HUES48 (cell line): ENCODE results near the gene DDIT3.

Experiments used
- H3K27ac ChIP-seq: one replicate; pipeline ENCODE4 v1.7.0; 2013; ENCODE audit warnings: low read depth, low read length, inconsistent platforms
- H3K27me3 ChIP-seq: 2 replicates; pipeline ENCODE4 v1.6.1; 2013; ENCODE audit warnings: mild to moderate bottlenecking, low read length; ENCODE audit not compliant: control insufficient read depth, insufficient read depth
- H3K36me3 ChIP-seq: 2 replicates; pipeline ENCODE4 v1.6.1; 2013; ENCODE audit warnings: low read length; ENCODE audit not compliant: control insufficient read depth, insufficient read depth
- H3K4me1 ChIP-seq: 2 replicates; pipeline ENCODE4 v1.6.1; 2013; ENCODE audit warnings: mild to moderate bottlenecking, low read length; ENCODE audit not compliant: control insufficient read depth, insufficient read depth
- H3K4me3 ChIP-seq: 2 replicates; pipeline ENCODE4 v1.5.1; 2013; ENCODE audit warnings: mild to moderate bottlenecking, low read depth, low read length
- H3K9ac ChIP-seq: 2 replicates; pipeline ENCODE4 v1.6.1; 2013; ENCODE audit warnings: mild to moderate bottlenecking, low read depth, low read length, moderate library complexity
- H3K9me3 ChIP-seq: 2 replicates; pipeline ENCODE4 v1.6.1; 2013; ENCODE audit warnings: low read length; ENCODE audit not compliant: control insufficient read depth, insufficient read depth

DDIT3 gene

DNA sequence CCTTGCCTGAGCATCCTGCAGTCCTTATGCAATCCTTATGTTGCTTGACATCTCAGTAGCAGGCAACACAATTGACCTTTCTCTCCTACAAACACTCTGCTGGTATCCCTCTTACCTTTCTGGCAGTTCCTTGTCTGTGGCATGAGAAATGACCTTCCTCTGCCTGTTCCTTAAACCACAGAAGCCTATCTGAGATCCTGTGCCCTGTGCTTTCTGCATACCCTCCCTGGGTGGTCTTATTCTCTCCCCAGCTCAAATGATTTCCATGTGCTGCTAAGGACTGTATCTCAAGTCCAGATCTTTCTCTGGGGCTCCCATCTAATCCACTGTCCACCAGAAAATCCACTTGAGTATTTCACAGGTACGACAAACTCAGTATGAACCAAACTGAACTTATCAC, 38.6 kb downstream of the DDIT3 start:
- H3K9me3 ChIP-seq, result no peaks in the 10 kb centered on the region

GRCh38 chr12:57479376-57480115, 40.8 kb downstream of the DDIT3 start, which contains the start of gene ARHGAP9:
Gene ARHGAP9 (minus strand): TSS chr12:57479866. CDS start chr12:57479406, 460 bp downstream.
- H3K27ac ChIP-seq, result no peak within 1 kb of the TSS
- no peaks in the 10 kb centered on the region for H3K9me3 ChIP-seq
- H3K4me1 ChIP-seq, result peaks cover 34% of the 10 kb centered on the region
- no peak within 1 kb of the TSS for H3K9ac ChIP-seq
- H3K4me3 ChIP-seq, result no peak within 1 kb of the TSS
- H3K36me3 ChIP-seq, result no peaks in the 10 kb centered on the region
- H3K27me3 ChIP-seq, result peaks cover 30% of the 10 kb centered on the region

More for the DNA sequence above, 38.6 kb downstream of the DDIT3 start:
- Histone ChIP-seq H3K4me3 (no peak overlapping the region), H3K9ac (no peak overlapping the region), H3K27me3 (peaks cover 9% of the 10 kb centered on the region), H3K27ac (no peak overlapping the region), H3K36me3 (no peaks in the 10 kb centered on the region), H3K4me1 (peaks cover 20% of the 10 kb centered on the region)

GRCh38 chr12:57479043-57479375, 41.3 kb downstream of the DDIT3 start:
- Histone ChIP-seq H3K4me1 (peaks cover 34% of the 10 kb centered on the region), H3K27me3 (peaks cover 36% of the 10 kb centered on the region)

GRCh38 chr12:57477710-57478681, 42.3 kb downstream of the DDIT3 start:
- no peaks in the 10 kb centered on the region for H3K36me3 ChIP-seq
- H3K4me3 ChIP-seq, result no peak overlapping the region
- peaks cover 44% of the 10 kb centered on the region for H3K27me3 ChIP-seq
- no peaks in the 10 kb centered on the region for H3K9me3 ChIP-seq
- H3K9ac ChIP-seq, result no peak overlapping the region
- H3K27ac ChIP-seq, result no peak overlapping the region
- peaks cover 28% of the 10 kb centered on the region for H3K4me1 ChIP-seq

More at GRCh38 chr12:57479043-57479375, 41.3 kb downstream of the DDIT3 start:
- H3K4me3 ChIP-seq, result no peak overlapping the region
- no peaks in the 10 kb centered on the region for H3K36me3 ChIP-seq
- H3K9ac ChIP-seq, result no peak overlapping the region
- H3K9me3 ChIP-seq, result no peaks in the 10 kb centered on the region
- H3K27ac ChIP-seq, result no peak overlapping the region

GRCh38 chr12:57476993-57477709, 43.2 kb downstream of the DDIT3 start:
- no peak overlapping the region for H3K9ac ChIP-seq
- no peaks in the 10 kb centered on the region for H3K9me3 ChIP-seq
- peaks cover 27% of the 10 kb centered on the region for H3K4me1 ChIP-seq
- no peak overlapping the region for H3K27ac ChIP-seq
- H3K36me3 ChIP-seq, result no peaks in the 10 kb centered on the region
- H3K27me3 ChIP-seq, result peaks cover 52% of the 10 kb centered on the region
- no peak overlapping the region for H3K4me3 ChIP-seq

GRCh38 chr12:57476162-57476992, 43.9 kb downstream of the DDIT3 start:
- H3K27me3 ChIP-seq, result peaks cover 53% of the 10 kb centered on the region
- no peak overlapping the region for H3K9ac ChIP-seq
- peak overlapping the region; percentile 60 for H3K4me3 ChIP-seq
- no peak overlapping the region for H3K27ac ChIP-seq
- peaks cover 22% of the 10 kb centered on the region; the same call in 1 of the 2 replicates for H3K4me1 ChIP-seq
- H3K9me3 ChIP-seq, result no peaks in the 10 kb centered on the region
- H3K36me3 ChIP-seq, result no peaks in the 10 kb centered on the region

- Histone ChIP-seq H3K9me3 (no peaks in the 10 kb centered on the region), H3K27ac (no peak overlapping the region), H3K27me3 (peaks cover 53% of the 10 kb centered on the region), H3K36me3 (0 out of 2 replicates have a peak, but pooled peaks cover 2% of the 10 kb centered on the region), H3K4me3 (peak overlapping the region; percentile 60), H3K9ac (no peak overlapping the region), H3K4me1 (peaks cover 22% of the 10 kb centered on the region; the same call in 1 of the 2 replicates)
Observed at GRCh38 chr12:57475271-57476161, 44.8 kb downstream of the DDIT3 start.

DNA sequence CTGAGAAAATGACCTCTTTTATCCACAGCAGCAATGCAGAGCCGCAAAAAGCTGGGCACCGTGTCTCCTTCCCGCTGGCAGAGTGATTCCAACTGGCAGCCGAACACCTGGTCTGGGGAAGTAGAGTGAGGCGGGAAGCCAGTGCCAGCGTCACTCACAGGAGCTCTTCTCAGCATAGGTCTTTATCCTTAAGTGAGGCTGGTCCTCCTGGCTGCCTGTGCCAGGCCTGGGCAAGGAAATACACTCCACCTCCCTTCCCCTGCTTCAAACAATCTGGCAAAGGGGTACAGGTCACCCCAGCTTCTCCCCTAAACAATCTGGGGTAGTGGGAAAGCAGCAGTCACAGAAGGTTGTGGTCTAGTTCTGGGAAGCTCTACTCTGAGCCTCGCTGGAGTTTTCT, 45.5 kb downstream of the DDIT3 start:
- Histone ChIP-seq H3K4me1 (peaks cover 22% of the 10 kb centered on the region; the same call in 1 of the 2 replicates), H3K4me3 (peak overlapping the region; percentile 60; the same call in 1 of the 2 replicates), H3K27ac (no peak overlapping the region), H3K36me3 (peaks cover 8% of the 10 kb centered on the region; the same call in 1 of the 2 replicates), H3K9me3 (no peaks in the 10 kb centered on the region), H3K9ac (no peak overlapping the region), H3K27me3 (peaks cover 53% of the 10 kb centered on the region)

GRCh38 chr12:57474430-57474829, 45.9 kb downstream of the DDIT3 start:
- Histone ChIP-seq H3K4me1 (peaks cover 22% of the 10 kb centered on the region; the same call in 1 of the 2 replicates), H3K9me3 (no peaks in the 10 kb centered on the region), H3K4me3 (no peak overlapping the region), H3K27ac (no peak overlapping the region), H3K27me3 (peaks cover 53% of the 10 kb centered on the region), H3K9ac (no peak overlapping the region), H3K36me3 (peaks cover 8% of the 10 kb centered on the region; the same call in 1 of the 2 replicates)
